ENCODE results near the gene NUDT7. TPM values are rescaled to one million over a fixed set of nuclear protein-coding genes. Genes with fewer than 3 reads are reported as not detected.
A peak's percentile ranks its signal among the peaks of the same experiment; 100 is the strongest.

Gene NUDT7
- total RNA-seq, 2 donors from 2014 or later: 2.7 to 14.6 TPM

DNA sequence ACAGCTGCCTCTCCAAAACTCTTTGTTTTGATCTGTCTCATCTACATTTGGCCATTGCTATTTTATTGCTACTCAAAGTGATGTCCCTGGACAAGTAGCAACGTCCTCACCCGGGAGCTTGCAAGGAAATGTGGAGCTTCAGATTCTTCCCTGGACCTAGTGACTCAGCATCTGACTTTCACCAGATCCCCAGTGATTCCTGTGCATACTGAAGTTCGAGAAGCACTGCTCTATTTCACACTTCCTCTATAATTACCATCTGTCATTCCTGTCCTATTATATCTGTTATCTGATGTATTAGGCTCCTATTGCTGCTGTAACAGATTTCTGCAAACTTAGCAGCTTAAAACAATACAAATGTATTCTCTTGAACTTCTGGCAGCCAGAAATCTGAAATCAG is 37.5 kb downstream of the NUDT7 start:
- no peaks in the 10 kb centered on the region for H3K36me3 ChIP-seq
- TF ChIP-seq, protein P1, sequence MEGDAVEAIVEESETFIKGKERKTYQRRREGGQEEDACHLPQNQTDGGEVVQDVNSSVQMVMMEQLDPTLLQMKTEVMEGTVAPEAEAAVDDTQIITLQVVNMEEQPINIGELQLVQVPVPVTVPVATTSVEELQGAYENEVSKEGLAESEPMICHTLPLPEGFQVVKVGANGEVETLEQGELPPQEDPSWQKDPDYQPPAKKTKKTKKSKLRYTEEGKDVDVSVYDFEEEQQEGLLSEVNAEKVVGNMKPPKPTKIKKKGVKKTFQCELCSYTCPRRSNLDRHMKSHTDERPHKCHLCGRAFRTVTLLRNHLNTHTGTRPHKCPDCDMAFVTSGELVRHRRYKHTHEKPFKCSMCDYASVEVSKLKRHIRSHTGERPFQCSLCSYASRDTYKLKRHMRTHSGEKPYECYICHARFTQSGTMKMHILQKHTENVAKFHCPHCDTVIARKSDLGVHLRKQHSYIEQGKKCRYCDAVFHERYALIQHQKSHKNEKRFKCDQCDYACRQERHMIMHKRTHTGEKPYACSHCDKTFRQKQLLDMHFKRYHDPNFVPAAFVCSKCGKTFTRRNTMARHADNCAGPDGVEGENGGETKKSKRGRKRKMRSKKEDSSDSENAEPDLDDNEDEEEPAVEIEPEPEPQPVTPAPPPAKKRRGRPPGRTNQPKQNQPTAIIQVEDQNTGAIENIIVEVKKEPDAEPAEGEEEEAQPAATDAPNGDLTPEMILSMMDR (IDR thresholded peaks at IDR 0.05): no peak
- H3K9me3 ChIP-seq: no peaks in the 10 kb centered on the region
- DNase-seq (ENCODE audit: low spot score) (no peak), ATAC-seq (ENCODE audit: insufficient number of reproducible peaks, low FRiP score, low read depth) (no peak)
- no peaks in the 10 kb centered on the region for H3K27me3 ChIP-seq (replicated peaks; ENCODE audit: insufficient read depth)
- H3K4me3 ChIP-seq: no peak overlapping the region
- H3K27ac ChIP-seq: no peak overlapping the region
- peaks cover 0 to 11% of the 10 kb centered on the region in 2 donors for H3K4me1 ChIP-seq (ENCODE audit: control insufficient read depth in 1 of 2, low read depth in 2 of 2)

DNA sequence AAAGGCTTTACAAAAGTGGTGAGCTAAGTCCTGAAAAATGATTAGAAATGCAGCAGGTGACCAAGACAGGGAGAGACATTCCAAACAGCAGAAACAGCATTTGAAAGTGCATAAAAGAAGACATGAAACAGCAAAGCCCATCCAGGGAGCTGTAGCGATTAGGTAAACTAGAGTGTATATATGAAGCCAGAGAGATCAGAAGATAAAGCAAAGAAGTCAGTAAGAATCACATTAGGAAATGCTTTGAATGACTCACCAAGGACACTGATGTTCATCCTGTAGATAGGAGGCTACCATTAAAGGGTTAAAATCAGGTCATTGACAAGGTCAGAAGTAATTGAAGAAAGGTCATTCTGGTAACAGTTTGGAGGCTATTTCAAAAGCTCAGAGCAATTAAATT is 38.5 kb downstream of the NUDT7 start:
- Histone ChIP-seq H3K9me3 (no peaks in the 10 kb centered on the region), H3K4me3 (no peak overlapping the region), H3K27ac (no peak overlapping the region), H3K27me3 (replicated peaks; ENCODE audit: insufficient read depth) (no peaks in the 10 kb centered on the region), H3K36me3 (no peaks in the 10 kb centered on the region), H3K4me1 (ENCODE audit: control insufficient read depth in 1 of 2, low read depth in 2 of 2) (peaks cover 0 to 12% of the 10 kb centered on the region in 2 donors)
- no peak for ATAC-seq (ENCODE audit: insufficient number of reproducible peaks, low FRiP score, low read depth)
- TF ChIP-seq, protein P1 (IDR thresholded peaks at IDR 0.05): no peak
- no peak for DNase-seq (ENCODE audit: low spot score)

DNA sequence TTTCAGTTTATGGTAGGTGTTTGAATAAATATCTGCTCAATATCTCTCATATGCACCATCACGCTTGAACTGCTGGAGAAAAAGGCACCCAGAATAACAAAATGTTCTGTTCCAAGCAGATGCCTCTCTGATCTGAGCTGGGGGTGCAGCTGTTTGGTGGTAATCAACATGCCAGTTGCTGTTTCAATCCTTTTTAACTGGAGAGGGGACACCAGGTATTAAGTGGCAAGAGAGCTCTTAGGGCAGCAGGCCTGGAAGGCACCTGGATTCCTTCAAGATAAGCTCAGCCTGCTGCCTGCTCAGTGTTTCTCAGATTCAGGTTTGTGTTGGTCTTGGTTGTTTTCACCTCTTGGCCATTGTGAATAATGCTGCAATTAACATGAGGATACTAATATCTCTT is 38.9 kb downstream of the NUDT7 start:
- H3K36me3 ChIP-seq: no peaks in the 10 kb centered on the region
- H3K4me1 ChIP-seq (ENCODE audit: control insufficient read depth in 1 of 2, low read depth in 2 of 2): peaks cover 0 to 12% of the 10 kb centered on the region in 2 donors
- no peak overlapping the region for H3K4me3 ChIP-seq
- TF ChIP-seq, protein P1 (IDR thresholded peaks at IDR 0.05): no peak
- no peak overlapping the region for H3K27ac ChIP-seq
- DNase-seq (ENCODE audit: low spot score) (no peak), ATAC-seq (ENCODE audit: insufficient number of reproducible peaks, low FRiP score, low read depth) (no peak)
- H3K9me3 ChIP-seq: no peaks in the 10 kb centered on the region
- H3K27me3 ChIP-seq (replicated peaks; ENCODE audit: insufficient read depth): no peaks in the 10 kb centered on the region

DNA sequence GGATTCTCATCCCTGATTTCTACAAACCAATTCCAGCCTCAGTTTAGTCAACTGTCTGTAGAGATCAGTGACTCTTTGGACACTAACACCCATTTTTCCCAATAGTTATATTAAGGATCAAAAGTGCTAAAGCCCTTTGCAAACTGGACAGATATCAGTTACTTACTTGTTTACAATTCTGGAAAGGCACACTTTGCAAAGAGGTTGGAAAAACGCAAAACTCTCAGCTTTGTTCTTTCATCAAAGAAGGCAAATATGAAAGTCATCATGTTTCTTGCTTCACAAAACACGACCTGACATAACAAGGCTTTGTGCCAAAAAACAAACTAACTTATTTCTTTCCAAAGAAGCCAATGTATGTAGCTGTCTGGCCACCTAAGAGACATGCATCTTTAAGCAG is 39.9 kb downstream of the NUDT7 start:
- DNase-seq (ENCODE audit: low spot score) (no peak), ATAC-seq (ENCODE audit: insufficient number of reproducible peaks, low FRiP score, low read depth) (no peak)

DNA sequence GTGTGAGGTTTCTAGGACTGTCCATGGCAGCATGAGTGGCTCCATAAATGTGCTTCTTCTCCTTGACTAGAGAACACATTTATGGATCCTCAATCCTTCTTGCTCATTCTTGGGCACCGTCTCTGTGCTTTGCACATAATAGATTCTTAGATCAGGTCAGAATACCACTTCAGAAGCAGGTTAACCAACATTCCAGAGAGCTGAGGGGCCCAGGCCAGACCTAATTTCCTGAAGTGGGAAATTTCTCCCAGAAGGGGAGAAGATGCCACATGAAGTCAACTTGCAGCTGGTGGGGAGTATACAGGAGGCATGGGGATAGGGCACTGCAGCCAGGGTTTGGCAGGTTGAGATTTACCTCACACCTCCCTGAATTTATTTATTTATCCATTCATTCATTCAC is 41.7 kb downstream of the NUDT7 start:
- TF ChIP-seq, protein P1 (IDR thresholded peaks at IDR 0.05): no peak
- Histone ChIP-seq H3K27me3 (replicated peaks; ENCODE audit: insufficient read depth) (no peaks in the 10 kb centered on the region), H3K4me1 (ENCODE audit: control insufficient read depth in 1 of 2, low read depth in 2 of 2) (peaks cover 0 to 12% of the 10 kb centered on the region in 2 donors), H3K9me3 (no peaks in the 10 kb centered on the region), H3K27ac (peak overlapping the region in 1 of 2 donors; percentile 33), H3K4me3 (no peak overlapping the region), H3K36me3 (no peaks in the 10 kb centered on the region)
- ATAC-seq (ENCODE audit: insufficient number of reproducible peaks, low FRiP score, low read depth): no peak
- no peak for DNase-seq (ENCODE audit: low spot score)

More for the DNA sequence above, 39.9 kb downstream of the NUDT7 start:
- no peak overlapping the region for H3K27ac ChIP-seq
- no peak overlapping the region for H3K4me3 ChIP-seq
- no peaks in the 10 kb centered on the region for H3K36me3 ChIP-seq
- no peaks in the 10 kb centered on the region for H3K9me3 ChIP-seq
- TF ChIP-seq, protein P1 (IDR thresholded peaks at IDR 0.05): no peak
- no peaks in the 10 kb centered on the region for H3K27me3 ChIP-seq (replicated peaks; ENCODE audit: insufficient read depth)
- peaks cover 0 to 12% of the 10 kb centered on the region in 2 donors for H3K4me1 ChIP-seq (ENCODE audit: control insufficient read depth in 1 of 2, low read depth in 2 of 2)

Data from thoracic aorta (tissue), 2 donors.